ENCODE results near the gene TRPM5. TPM values are rescaled to one million over a fixed set of nuclear protein-coding genes. Genes with fewer than 3 reads are reported as not detected.

The TRPM5 gene
- total RNA-seq, 4 donors from 2014 or later: not detected

DNA sequence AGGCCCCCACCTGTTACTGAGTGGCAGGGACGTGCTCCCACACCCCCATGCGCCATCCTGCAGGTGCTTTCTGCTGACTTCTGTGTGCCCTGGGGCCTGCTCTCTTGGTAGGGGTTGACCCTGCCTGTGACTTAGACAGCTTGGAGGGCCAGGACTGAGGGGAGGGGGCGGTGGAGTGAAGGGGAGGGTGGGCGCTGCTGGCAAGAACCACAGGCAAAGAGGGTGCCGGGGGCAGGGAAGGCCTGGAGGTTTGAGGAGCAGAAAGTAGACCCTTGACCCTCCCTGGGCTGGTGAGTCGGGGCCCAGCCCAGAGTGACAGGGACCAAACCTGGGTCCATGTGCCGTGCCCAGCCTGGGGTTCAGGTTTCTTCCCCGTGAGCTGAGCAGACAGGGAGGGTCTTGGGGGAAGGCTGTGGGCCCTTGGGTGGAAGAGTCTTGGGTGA lies 18.2 kb upstream of the TRPM5 start:
- no peak for DNase-seq (ENCODE audit: low spot score in 2 of 2)
- peaks cover 0 to 6% (median 0%) of the 10 kb centered on the region in 4 donors for H3K4me1 ChIP-seq
- H3K4me3 ChIP-seq: no peak overlapping the region
- no peaks in the 10 kb centered on the region for H3K9me3 ChIP-seq
- no peaks in the 10 kb centered on the region for H3K36me3 ChIP-seq
- no peaks in the 10 kb centered on the region for H3K27me3 ChIP-seq
- WGBS, 2 donors: 82 to 84% methylated on average over 7 to 8 of the region's 8 CpGs
- TF ChIP-seq POLR2A (IDR thresholded peaks at IDR 0.05): no peak
- TF ChIP-seq EP300 (IDR thresholded peaks at IDR 0.05): no peak
- TF ChIP-seq, protein P1, sequence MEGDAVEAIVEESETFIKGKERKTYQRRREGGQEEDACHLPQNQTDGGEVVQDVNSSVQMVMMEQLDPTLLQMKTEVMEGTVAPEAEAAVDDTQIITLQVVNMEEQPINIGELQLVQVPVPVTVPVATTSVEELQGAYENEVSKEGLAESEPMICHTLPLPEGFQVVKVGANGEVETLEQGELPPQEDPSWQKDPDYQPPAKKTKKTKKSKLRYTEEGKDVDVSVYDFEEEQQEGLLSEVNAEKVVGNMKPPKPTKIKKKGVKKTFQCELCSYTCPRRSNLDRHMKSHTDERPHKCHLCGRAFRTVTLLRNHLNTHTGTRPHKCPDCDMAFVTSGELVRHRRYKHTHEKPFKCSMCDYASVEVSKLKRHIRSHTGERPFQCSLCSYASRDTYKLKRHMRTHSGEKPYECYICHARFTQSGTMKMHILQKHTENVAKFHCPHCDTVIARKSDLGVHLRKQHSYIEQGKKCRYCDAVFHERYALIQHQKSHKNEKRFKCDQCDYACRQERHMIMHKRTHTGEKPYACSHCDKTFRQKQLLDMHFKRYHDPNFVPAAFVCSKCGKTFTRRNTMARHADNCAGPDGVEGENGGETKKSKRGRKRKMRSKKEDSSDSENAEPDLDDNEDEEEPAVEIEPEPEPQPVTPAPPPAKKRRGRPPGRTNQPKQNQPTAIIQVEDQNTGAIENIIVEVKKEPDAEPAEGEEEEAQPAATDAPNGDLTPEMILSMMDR (IDR thresholded peaks at IDR 0.05): no peak
- peak overlapping the region in 1 of 4 donors; percentile 34 for H3K27ac ChIP-seq

DNA sequence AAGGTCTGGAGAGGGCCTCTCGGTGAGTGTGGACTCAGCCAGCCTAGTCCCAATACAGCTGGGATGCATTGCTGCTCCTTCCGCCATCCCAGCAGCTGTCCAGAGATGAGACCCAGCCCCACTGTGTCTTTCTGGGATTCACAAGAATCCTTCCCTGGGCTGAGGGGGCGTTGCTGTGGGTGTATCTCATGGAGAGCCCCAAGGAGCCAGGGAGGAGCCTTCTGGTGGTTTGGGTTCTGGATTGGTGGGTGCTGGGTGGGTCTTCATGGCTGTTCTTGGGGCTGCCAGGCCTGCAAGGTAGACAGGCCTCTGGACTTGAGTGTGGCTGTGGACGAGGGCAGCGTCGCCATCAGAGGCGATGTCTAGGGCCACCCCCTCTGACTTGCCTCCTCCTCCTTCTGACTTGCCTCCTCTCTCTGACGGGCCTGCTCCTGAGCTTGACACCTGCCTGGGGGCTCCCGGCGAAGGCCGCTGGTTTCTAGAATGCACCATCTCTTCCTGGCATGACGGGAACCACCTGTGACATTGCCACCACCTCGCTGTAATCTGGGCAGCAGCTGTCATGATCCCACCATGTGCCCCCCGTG lies 17.7 kb upstream of the TRPM5 start:
- TF ChIP-seq POLR2A (IDR thresholded peaks at IDR 0.05) (no peak), EP300 (IDR thresholded peaks at IDR 0.05) (no peak)
- TF ChIP-seq, protein P1 (IDR thresholded peaks at IDR 0.05): no peak
- WGBS, 2 donors: 90 to 97% methylated on average over 10 to 12 of the region's 14 CpGs

GRCh38 chr11:2461253-2461955 lies 17.1 kb upstream of the TRPM5 start:
- Histone ChIP-seq H3K4me1 (no peaks in the 10 kb centered on the region), H3K36me3 (no peaks in the 10 kb centered on the region), H3K4me3 (no peak overlapping the region), H3K27me3 (no peaks in the 10 kb centered on the region), H3K9me3 (no peaks in the 10 kb centered on the region), H3K27ac (no peak overlapping the region)
- WGBS, 2 donors: 72 to 82% methylated on average over 13 to 14 of the region's 17 CpGs
- no peak for DNase-seq (ENCODE audit: low spot score in 2 of 2)
- no peak for TF ChIP-seq POLR2A (IDR thresholded peaks at IDR 0.05)

More for the DNA sequence above, 17.7 kb upstream of the TRPM5 start:
- Histone ChIP-seq H3K4me1 (peaks cover 0 to 4% (median 0%) of the 10 kb centered on the region in 4 donors), H3K27ac (no peak overlapping the region), H3K9me3 (no peaks in the 10 kb centered on the region), H3K27me3 (no peaks in the 10 kb centered on the region), H3K36me3 (no peaks in the 10 kb centered on the region), H3K4me3 (no peak overlapping the region)
- DNase-seq (ENCODE audit: low spot score in 2 of 2): no peak

- Histone ChIP-seq H3K27me3 (no peaks in the 10 kb centered on the region), H3K9me3 (peaks cover 0 to 5% (median 0%) of the 10 kb centered on the region in 4 donors), H3K4me3 (no peak overlapping the region), H3K36me3 (no peaks in the 10 kb centered on the region), H3K27ac (no peak overlapping the region), H3K4me1 (no peaks in the 10 kb centered on the region)
- DNase-seq (ENCODE audit: low spot score in 2 of 2): no peak
- TF ChIP-seq POLR2A (IDR thresholded peaks at IDR 0.05): no peak
- no peak for TF ChIP-seq EP300 (IDR thresholded peaks at IDR 0.05)
- WGBS, 2 donors: 83 to 85% methylated on average over 4 to 12 of the region's 15 CpGs
Observed at GRCh38 chr11:2460540-2461252, 16.4 kb upstream of the TRPM5 start.

GRCh38 chr11:2459796-2460531 lies 15.7 kb upstream of the TRPM5 start:
- WGBS, 2 donors: 84% methylated on average over 9 to 10 of the region's 13 CpGs
- no peaks in the 10 kb centered on the region for H3K36me3 ChIP-seq
- DNase-seq (ENCODE audit: low spot score in 2 of 2): no peak
- H3K4me3 ChIP-seq: no peak overlapping the region
- H3K27ac ChIP-seq: peak overlapping the region in 1 of 4 donors; percentile 19
- no peaks in the 10 kb centered on the region for H3K4me1 ChIP-seq
- H3K27me3 ChIP-seq: no peaks in the 10 kb centered on the region
- TF ChIP-seq EP300 (IDR thresholded peaks at IDR 0.05): no peak
- TF ChIP-seq POLR2A (IDR thresholded peaks at IDR 0.05): no peak
- TF ChIP-seq, protein P1 (IDR thresholded peaks at IDR 0.05): no peak
- peaks cover 0 to 8% (median 0%) of the 10 kb centered on the region in 4 donors for H3K9me3 ChIP-seq
